PFSK-1 (cell line): ENCODE data around the gene MCM8.

ENCODE experiments used
- FOXP2 ChIP-seq: optimal IDR thresholded peaks from 2 replicates; pipeline ENCODE3; 2011; ENCODE audit warnings: borderline replicate concordance, control low read depth, inconsistent platforms; ENCODE audit not compliant: insufficient read depth; ENCODE audit errors: extremely low read length, extremely low read depth
- POLR2AphosphoS5 ChIP-seq: IDR thresholded peaks from 2 replicates; pipeline ENCODE4 v1.6.1; 2012; ENCODE audit warnings: low read depth, mild to moderate bottlenecking, control low read depth, low read length, moderate library complexity
- SIN3A ChIP-seq: IDR thresholded peaks from 2 replicates; pipeline ENCODE4 v1.6.1; 2012; ENCODE audit warnings: mild to moderate bottlenecking, low read length, moderate library complexity, borderline replicate concordance; ENCODE audit not compliant: insufficient read depth
- TAF1 ChIP-seq: IDR thresholded peaks from 2 replicates; pipeline ENCODE4 v1.6.1; 2012; ENCODE audit warnings: low read length, control low read depth, borderline replicate concordance; ENCODE audit not compliant: insufficient read depth
- TF ChIP-seq, protein P1 (sequence below), 2 experiments: IDR thresholded peaks; 2 replicates each; pipeline versions ENCODE4 v1.6.1 to v1.8.0; 2011 to 2012; ENCODE audit warnings: low read depth in 2 of 2, low read length in 2 of 2, control low read depth in 1 of 2, inconsistent platforms in 1 of 2, mild to moderate bottlenecking in 1 of 2, moderate library complexity in 1 of 2; ENCODE audit not compliant: insufficient read depth in 1 of 2

DNA sequence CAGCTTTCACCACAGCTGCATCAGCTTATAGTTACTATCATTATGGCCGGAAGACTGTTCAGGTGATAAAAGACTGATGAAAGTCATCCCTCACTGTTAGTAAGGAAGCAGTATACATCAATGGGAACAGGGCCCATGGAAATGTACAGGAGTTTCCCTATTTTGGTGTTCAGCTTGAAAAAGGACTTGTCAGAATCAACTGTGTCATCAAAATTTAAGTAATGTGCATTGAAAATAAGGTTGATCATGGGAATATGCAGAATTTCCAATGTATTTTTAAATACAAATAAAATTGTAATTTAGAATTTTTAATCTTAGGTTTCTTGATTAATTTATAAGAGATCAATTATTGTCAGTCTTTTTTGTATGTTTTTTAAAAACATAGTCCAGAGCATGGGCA, 86.6 kb downstream of the MCM8 start:
- TF ChIP-seq POLR2AphosphoS5 (no peak), SIN3A (no peak), TAF1 (no peak), FOXP2 (no peak)
- TF ChIP-seq, protein P1, sequence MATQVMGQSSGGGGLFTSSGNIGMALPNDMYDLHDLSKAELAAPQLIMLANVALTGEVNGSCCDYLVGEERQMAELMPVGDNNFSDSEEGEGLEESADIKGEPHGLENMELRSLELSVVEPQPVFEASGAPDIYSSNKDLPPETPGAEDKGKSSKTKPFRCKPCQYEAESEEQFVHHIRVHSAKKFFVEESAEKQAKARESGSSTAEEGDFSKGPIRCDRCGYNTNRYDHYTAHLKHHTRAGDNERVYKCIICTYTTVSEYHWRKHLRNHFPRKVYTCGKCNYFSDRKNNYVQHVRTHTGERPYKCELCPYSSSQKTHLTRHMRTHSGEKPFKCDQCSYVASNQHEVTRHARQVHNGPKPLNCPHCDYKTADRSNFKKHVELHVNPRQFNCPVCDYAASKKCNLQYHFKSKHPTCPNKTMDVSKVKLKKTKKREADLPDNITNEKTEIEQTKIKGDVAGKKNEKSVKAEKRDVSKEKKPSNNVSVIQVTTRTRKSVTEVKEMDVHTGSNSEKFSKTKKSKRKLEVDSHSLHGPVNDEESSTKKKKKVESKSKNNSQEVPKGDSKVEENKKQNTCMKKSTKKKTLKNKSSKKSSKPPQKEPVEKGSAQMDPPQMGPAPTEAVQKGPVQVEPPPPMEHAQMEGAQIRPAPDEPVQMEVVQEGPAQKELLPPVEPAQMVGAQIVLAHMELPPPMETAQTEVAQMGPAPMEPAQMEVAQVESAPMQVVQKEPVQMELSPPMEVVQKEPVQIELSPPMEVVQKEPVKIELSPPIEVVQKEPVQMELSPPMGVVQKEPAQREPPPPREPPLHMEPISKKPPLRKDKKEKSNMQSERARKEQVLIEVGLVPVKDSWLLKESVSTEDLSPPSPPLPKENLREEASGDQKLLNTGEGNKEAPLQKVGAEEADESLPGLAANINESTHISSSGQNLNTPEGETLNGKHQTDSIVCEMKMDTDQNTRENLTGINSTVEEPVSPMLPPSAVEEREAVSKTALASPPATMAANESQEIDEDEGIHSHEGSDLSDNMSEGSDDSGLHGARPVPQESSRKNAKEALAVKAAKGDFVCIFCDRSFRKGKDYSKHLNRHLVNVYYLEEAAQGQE (IDR thresholded peaks at IDR 0.05; ENCODE audit: insufficient read depth in 1 of 2, low read depth in 2 of 2, low read length in 2 of 2): no peak
